HG03097 (cell line): Measurements from ENCODE around the gene MED6.

ENCODE experiments used
- ATAC-seq: cut with Tn5 transposase; IDR thresholded peaks from one replicate; pipeline ENCODE4 v1.9.1; 2021; ENCODE audit not compliant: unreplicated experiment, low FRiP score

MED6 gene

GRCh38 chr14:70599345-70599744, 1.1 kb downstream of the MED6 start:
- ATAC-seq, result no peak

- ATAC-seq, result no peak
Observed at GRCh38 chr14:70597731-70598130, 2.7 kb downstream of the MED6 start.

GRCh38 chr14:70595443-70596185, 4.8 kb downstream of the MED6 start:
- no peak for ATAC-seq

- no peak for ATAC-seq
Observed at GRCh38 chr14:70594461-70594860, 6.0 kb downstream of the MED6 start.

GRCh38 chr14:70585231-70585630, 15.2 kb downstream of the MED6 start:
- ATAC-seq, result no peak

GRCh38 chr14:70576891-70577290, 23.6 kb downstream of the MED6 start:
- no peak for ATAC-seq

GRCh38 chr14:70573050-70573449, 27.4 kb downstream of the MED6 start:
- ATAC-seq, result no peak

- no peak for ATAC-seq
Observed at GRCh38 chr14:70571139-70571538, 29.3 kb downstream of the MED6 start.

GRCh38 chr14:70567791-70568190, 32.7 kb downstream of the MED6 start:
- ATAC-seq, result no peak

- ATAC-seq, result no peak
Observed at GRCh38 chr14:70563869-70564268, 36.6 kb downstream of the MED6 start.

- no peak for ATAC-seq
Observed at GRCh38 chr14:70563417-70563816, 37.0 kb downstream of the MED6 start.

GRCh38 chr14:70558356-70558755, 42.1 kb downstream of the MED6 start:
- no peak for ATAC-seq

GRCh38 chr14:70555890-70556289, 44.6 kb downstream of the MED6 start:
- ATAC-seq, result no peak

- ATAC-seq, result no peak
Observed at GRCh38 chr14:70538087-70538486, 62.4 kb downstream of the MED6 start.

- ATAC-seq, result no peak
Observed at GRCh38 chr14:70536830-70537229, 63.6 kb downstream of the MED6 start.

GRCh38 chr14:70534904-70535303, 65.6 kb downstream of the MED6 start, which contains the start of gene ADAM20:
ADAM20 (minus strand) TSS chr14:70535004; CDS start chr14:70524757, 10,247 bp downstream.
- no peak for ATAC-seq
